Measurements from ENCODE around the gene IGFL1.

- no peak for TF ChIP-seq POLR2A (IDR thresholded peaks at IDR 0.05)
- TF ChIP-seq CTCF (IDR thresholded peaks at IDR 0.05), result no peak
- TF ChIP-seq POLR2AphosphoS5 (IDR thresholded peaks at IDR 0.05; ENCODE audit: insufficient read depth in 1 of 2, low read depth in 1 of 2), result peak in 1 of 2 donors; percentile 25
Measured at GRCh38 chr19:46224773-46225172, 4.8 kb upstream of the IGFL1 start.

Measured in vagina (tissue), 2 donors.